Measurements from ENCODE around the gene TOX2. TPM values are rescaled to one million over a fixed set of nuclear protein-coding genes. Genes with fewer than 3 reads are reported as not detected.

TOX2 gene
- total RNA-seq, 1 donor from 2014 or later, result 4.8 TPM

GRCh38 chr20:44071526-44072111 is 157.0 kb downstream of the TOX2 start:
- no peak overlapping the region for H3K27ac Mint-ChIP-seq
- no peaks in the 10 kb centered on the region for H3K9me3 Mint-ChIP-seq
- no peak for TF ChIP-seq CTCF (IDR thresholded peaks at IDR 0.05)
- ChIA-PET POLR2A (interaction anchor here (1.3 to 4.2 kb wide), 3 partner anchors 130 to 321 kb away, joined by 3 to 27 read pairs (median 4); no protein-coding TSS in a partner anchor), CTCF (interaction anchor here (1.0 to 1.2 kb wide), 2 partner anchors 9 to 322 kb away, joined by 4 to 5 read pairs; no protein-coding TSS in a partner anchor)
- no peak overlapping the region for H3K4me3 Mint-ChIP-seq
- peaks cover 39% of the 10 kb centered on the region for H3K4me1 Mint-ChIP-seq
- DNase-seq (peak; percentile 14), ATAC-seq (ENCODE audit: low read depth) (no peak)
- intact Hi-C loops (cut with micrococcal nuclease), result no loop called here
- H3K36me3 Mint-ChIP-seq (ENCODE audit: low read depth), result no peaks in the 10 kb centered on the region
- H3K27me3 Mint-ChIP-seq, result peaks cover 5% of the 10 kb centered on the region

GRCh38 chr20:44072384-44072783 is 157.7 kb downstream of the TOX2 start:
- intact Hi-C loops (cut with micrococcal nuclease), result no loop called here
- CTCF ChIA-PET, result interaction anchor here (1.0 to 1.2 kb wide), 2 partner anchors 8 to 322 kb away, joined by 4 to 5 read pairs; no protein-coding TSS in a partner anchor
- POLR2A ChIA-PET, result interaction anchor here (1.4 to 4.2 kb wide), 2 partner anchors 131 to 322 kb away, joined by 3 to 27 read pairs; no protein-coding TSS in a partner anchor
- no peak overlapping the region for H3K4me3 Mint-ChIP-seq
- no peak overlapping the region for H3K27ac Mint-ChIP-seq
- H3K4me1 Mint-ChIP-seq, result peaks cover 39% of the 10 kb centered on the region
- DNase-seq (no peak), ATAC-seq (ENCODE audit: low read depth) (no peak)
- H3K9me3 Mint-ChIP-seq, result no peaks in the 10 kb centered on the region
- no peaks in the 10 kb centered on the region for H3K36me3 Mint-ChIP-seq (ENCODE audit: low read depth)
- H3K27me3 Mint-ChIP-seq, result peaks cover 5% of the 10 kb centered on the region
- TF ChIP-seq CTCF (IDR thresholded peaks at IDR 0.05), result no peak

- ChIA-PET POLR2A (interaction anchor here (4.2 kb wide), 1 partner anchor 323 kb away, joined by 27 read pairs; no protein-coding TSS in a partner anchor), CTCF (interaction anchor here (1.2 kb wide), 1 partner anchor 323 kb away, joined by 5 read pairs; no protein-coding TSS in a partner anchor)
- no peak for ATAC-seq (ENCODE audit: low read depth)
- Mint-ChIP-seq H3K4me1 (peaks cover 36% of the 10 kb centered on the region), H3K36me3 (ENCODE audit: low read depth) (no peaks in the 10 kb centered on the region), H3K27ac (peak overlapping the region; percentile 46), H3K4me3 (no peak overlapping the region), H3K27me3 (peaks cover 5% of the 10 kb centered on the region), H3K9me3 (no peaks in the 10 kb centered on the region)
- intact Hi-C loops (cut with micrococcal nuclease), result no loop called here
- no peak for TF ChIP-seq CTCF (IDR thresholded peaks at IDR 0.05)
- peak; percentile 11 for DNase-seq
Measured at GRCh38 chr20:44073011-44073674, 158.5 kb downstream of the TOX2 start.

- POLR2A ChIA-PET, result no interaction called here
- no peak for TF ChIP-seq CTCF (IDR thresholded peaks at IDR 0.05)
- H3K9me3 Mint-ChIP-seq, result no peaks in the 10 kb centered on the region
- CTCF ChIA-PET, result no interaction called here
- H3K4me1 Mint-ChIP-seq, result peaks cover 31% of the 10 kb centered on the region
- intact Hi-C loops (cut with micrococcal nuclease), result no loop called here
- no peaks in the 10 kb centered on the region for H3K36me3 Mint-ChIP-seq (ENCODE audit: low read depth)
- peaks cover 5% of the 10 kb centered on the region for H3K27me3 Mint-ChIP-seq
- no peak overlapping the region for H3K27ac Mint-ChIP-seq
- DNase-seq (peak; percentile 6), ATAC-seq (ENCODE audit: low read depth) (no peak)
- H3K4me3 Mint-ChIP-seq, result no peak overlapping the region
Measured at GRCh38 chr20:44073675-44074071, 159.0 kb downstream of the TOX2 start.
